ENCODE data around the gene PTPN6. TPM values are rescaled to one million over a fixed set of nuclear protein-coding genes. Genes with fewer than 3 reads are reported as not detected.

The PTPN6 gene
- total and polyA plus RNA-seq, 2 of the 13 experiments (the other 11 are each of a cell fraction or from before 2014, with no cell fraction given) = 10.5 to 10.6 TPM

GRCh38 chr12:6955108-6956020 lies 4.2 kb downstream of the PTPN6 start:
- Histone ChIP-seq H3K9me3 (ENCODE audit: low read length) (no peaks in the 10 kb centered on the region), H3K27ac (ENCODE audit: extremely low read length, insufficient read depth, low read length) (no peak overlapping the region), H3K4me1 (ENCODE audit: insufficient read depth, low read length) (peaks cover 5% of the 10 kb centered on the region; the same call in 1 of the 2 replicates), H3K4me3 (replicated peaks in 1 of 3; ENCODE audit: insufficient read depth in 1 of 3, low read depth in 2 of 3, low read length in 3 of 3) (no peak overlapping the region), H3K27me3 (ENCODE audit: control insufficient read depth in 1 of 2, insufficient read depth in 2 of 2, low read length in 2 of 2) (no peaks in the 10 kb centered on the region), H4K20me1 (ENCODE audit: insufficient read depth, low read length) (no peaks in the 10 kb centered on the region), H3K79me2 (ENCODE audit: insufficient read depth, low read length) (no peaks in the 10 kb centered on the region), H3K4me2 (ENCODE audit: low read depth, low read length) (no peak overlapping the region), H3K36me3 (replicated peaks in 1 of 2; ENCODE audit: control insufficient read depth in 1 of 2, insufficient read depth in 2 of 2, low read length in 2 of 2) (no peaks in the 10 kb centered on the region; a peak in 1 of 5 replicates), H3K9ac (ENCODE audit: insufficient read depth, low read depth, low read length) (no peak overlapping the region), H2AFZ (ENCODE audit: low read length) (no peak overlapping the region)
- in situ Hi-C loops (cut with HindIII; ENCODE audit: extremely low pct_ligation_motif_present, low pct_unique_long_range_greater_than_20kb) (no loop called here), intact Hi-C loops (cut with micrococcal nuclease; ENCODE audit: unreplicated experiment) (no loop called here)
- BruUV-seq (replicated peaks) = no TSS peak
- no peak for ATAC-seq
- TF ChIP-seq KDM5B (CRISPR knock-in tag; IDR thresholded peaks at IDR 0.05; ENCODE audit: borderline replicate concordance) (no peak), NFE2 (CRISPR knock-in tag; IDR thresholded peaks at IDR 0.05) (no peak), CEBPZ (IDR thresholded peaks at IDR 0.05; ENCODE audit: low read length) (no peak), CERS6 (CRISPR knock-in tag; IDR thresholded peaks at IDR 0.05) (no peak), ZNF850 (CRISPR knock-in tag; conservative IDR thresholded peaks at IDR 0.05) (no peak), MZF1 (CRISPR knock-in tag; IDR thresholded peaks at IDR 0.05; ENCODE audit: borderline replicate concordance) (no peak), ZNF564 (CRISPR knock-in tag; IDR thresholded peaks at IDR 0.05) (no peak), NR0B2 (CRISPR knock-in tag; IDR thresholded peaks at IDR 0.05) (no peak), ZNF510 (CRISPR knock-in tag; IDR thresholded peaks at IDR 0.05; ENCODE audit: low read depth) (no peak)
- ChIA-PET POLR2A (interaction anchor here (0.7 to 1.3 kb wide), 2 partner anchors 14 to 15 kb away, joined by 3 to 4 read pairs; partner anchors contain the start of genes EMG1 and PHB2), CTCF (ENCODE audit: low intra/inter-chr PET ratio, low total read pairs) (no interaction called here)
- FAIRE-seq = no peak
- DNase-seq (ENCODE audit: low spot score) = no peak
- 92% methylated on average over 15 of the region's 22 CpGs for WGBS (ENCODE audit: low lambda C conversion rate)
